ENCODE data around the gene IGSF5.

Gene IGSF5

DNA sequence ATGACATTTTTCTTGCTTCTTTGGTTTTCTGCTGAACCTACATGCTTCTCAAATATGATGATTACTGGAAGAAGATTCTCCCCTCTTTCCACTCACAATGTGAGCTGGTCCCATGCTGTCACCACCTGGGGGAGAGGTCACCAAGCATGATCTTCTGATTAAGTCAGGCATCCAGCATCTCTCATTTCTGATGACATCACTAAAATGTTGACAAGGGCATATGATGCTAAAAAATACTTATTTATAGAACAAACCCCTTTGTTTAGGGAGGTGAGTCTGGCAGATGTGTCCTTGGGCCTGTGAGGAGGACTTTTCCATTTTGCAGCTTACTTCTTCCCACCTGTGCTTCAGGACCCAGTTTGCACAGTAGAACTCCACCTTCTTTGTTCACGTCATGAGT is 80.3 kb downstream of the IGSF5 start:
- DNase-seq (ENCODE audit: low spot score) = no peak

DNA sequence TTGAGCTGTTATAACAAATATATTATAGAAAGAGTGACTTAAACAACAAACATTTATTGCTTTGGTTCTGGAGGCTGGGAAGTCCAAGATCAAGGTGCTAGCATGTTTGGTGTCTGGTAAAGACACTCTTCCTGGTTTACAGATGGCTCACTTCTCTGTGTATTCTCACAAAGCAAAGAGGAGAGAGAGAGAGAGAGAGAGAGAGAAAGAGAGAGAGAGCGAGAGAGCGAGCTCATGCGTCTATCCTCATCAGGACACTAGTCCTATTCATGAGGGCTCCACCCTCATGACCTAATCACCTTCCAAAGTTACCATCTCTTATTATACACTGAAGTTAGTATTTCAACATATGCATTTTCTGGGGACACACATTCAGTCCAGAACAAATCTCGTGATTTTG is 89.6 kb downstream of the IGSF5 start:
- DNase-seq (ENCODE audit: low spot score) = no peak

DNA sequence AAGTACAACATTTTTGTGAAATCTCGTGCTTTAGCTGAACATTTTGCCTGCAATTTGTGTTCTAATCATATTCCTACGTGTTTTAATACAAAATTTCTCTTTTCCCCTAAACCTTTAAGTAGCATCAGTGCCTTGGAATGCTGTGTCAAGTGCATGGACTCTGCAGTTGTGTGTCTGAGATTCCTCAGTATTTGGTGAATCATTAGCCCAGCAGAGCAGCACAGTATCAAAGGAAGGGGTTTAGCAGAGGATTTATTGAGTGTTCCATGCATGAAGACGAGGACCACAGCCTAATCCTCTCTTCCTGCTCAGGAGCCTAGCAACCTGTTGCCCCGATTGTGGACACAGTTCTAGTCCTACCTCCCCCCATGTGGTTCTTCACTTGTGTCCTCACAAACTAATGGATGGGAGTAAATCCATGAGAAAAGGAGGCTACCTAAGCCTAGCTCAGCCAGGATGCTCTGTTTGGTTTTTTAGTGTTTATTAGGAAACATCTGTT is 92.9 kb downstream of the IGSF5 start:
- no peak for DNase-seq (ENCODE audit: low spot score)

DNA sequence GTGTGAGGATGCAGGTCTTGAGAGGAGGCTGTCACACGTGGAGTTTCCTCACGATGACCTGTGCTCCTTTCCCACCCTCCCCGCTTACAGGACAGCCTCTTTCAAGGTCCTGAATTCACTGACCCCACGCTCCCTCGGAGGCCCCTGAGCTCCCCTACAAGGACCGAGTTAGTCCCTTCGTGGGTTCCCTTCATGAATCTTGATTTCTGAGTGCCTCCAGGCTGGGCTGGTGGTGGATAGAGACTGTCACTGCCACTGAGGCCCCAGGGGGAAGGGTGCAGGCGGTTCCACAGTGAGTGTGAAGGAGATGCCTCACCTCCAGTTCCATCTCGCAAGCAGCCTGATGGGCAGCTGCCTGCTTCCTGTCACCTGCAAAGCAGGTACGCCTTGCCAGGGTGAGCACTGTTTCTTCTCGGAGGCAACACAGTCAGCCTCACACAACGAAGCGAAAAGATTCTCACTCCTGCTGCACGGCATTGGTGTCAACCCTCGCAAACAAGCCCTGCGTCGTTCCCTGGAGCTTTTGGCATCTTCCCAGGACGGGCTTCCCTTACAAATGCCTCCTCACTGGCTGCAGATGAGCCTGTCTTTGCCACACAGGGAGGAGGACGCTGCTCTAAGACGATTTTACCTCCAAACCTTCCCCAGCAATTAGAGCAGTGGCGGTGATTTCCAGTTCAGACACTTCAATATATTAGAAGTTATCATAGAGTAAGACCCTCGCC is 95.6 kb downstream of the IGSF5 start:
- DNase-seq (ENCODE audit: low spot score) = no peak

DNA sequence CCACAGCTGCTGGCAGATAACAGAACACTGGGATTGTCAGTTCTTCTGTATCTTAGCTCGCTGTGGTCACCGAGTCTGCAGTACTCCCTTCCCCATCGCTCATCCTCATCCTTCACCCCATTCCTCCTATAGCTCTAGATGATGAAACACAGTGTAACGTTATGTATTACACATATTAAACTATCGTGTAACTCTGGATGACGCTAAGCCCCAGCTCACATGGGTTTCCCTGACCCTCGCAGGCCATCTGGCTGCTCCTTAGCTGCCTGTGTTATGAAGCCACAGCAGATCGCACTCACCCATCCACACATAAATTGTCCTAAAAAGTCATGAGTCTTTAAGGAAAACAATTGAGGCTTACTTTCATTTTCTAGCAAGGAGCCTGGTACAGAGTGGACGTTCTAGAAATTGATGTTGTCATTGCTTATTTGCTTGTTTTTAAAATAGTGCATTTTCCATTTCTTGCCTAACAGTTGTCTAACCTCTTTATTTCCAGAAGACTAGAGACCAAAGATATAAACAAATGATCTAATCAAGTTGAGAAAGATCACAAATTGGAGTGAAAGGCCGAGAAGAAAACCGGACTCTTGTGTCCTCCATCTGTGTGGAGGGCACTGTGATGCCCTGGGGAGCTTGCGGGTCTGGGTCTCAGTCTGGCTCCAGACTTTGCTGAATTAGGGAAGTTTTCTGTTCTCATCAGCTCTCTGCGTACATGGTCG is 97.9 kb downstream of the IGSF5 start:
- DNase-seq (ENCODE audit: low spot score) = no peak

DNA sequence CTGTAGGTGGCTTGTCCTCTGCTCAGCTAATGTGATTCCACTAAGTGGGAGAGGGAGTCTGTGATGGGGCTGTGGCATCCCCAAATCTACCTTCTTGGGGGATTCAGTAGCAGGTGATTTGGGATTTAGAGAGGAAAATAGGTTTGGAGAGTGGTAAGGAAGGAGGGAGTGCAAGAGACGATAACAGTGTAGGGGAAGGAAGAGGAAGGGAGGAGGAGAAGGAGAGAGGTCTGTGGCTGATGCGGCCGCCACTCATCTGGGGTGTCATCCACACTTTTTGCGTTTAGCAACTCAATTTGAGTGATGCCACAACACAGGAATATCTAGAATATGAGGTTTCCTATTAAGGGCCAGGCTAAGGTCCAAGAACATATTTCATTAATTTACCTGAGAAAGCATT is 98.5 kb downstream of the IGSF5 start:
- no peak for DNase-seq (ENCODE audit: low spot score)

DNA sequence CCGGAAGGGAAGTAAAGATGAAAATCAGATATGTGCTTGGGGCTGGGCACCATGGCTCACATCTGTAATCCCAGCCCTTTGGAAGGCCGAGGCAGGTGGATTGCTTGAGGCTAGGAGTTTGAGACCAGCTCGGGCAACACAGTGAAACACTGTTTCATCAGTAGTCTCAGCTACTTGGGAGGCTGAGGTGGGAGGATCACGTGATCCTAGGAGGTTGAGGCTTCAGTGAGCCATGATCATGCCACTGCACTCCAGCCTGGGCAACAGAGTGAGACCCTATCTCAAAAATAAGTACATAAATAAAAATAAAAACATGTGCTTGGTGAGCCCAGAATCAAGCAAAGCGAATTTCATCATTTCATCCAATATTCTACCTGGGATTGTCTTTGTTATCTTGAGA is 98.9 kb downstream of the IGSF5 start:
- DNase-seq (ENCODE audit: low spot score) = no peak

DNA sequence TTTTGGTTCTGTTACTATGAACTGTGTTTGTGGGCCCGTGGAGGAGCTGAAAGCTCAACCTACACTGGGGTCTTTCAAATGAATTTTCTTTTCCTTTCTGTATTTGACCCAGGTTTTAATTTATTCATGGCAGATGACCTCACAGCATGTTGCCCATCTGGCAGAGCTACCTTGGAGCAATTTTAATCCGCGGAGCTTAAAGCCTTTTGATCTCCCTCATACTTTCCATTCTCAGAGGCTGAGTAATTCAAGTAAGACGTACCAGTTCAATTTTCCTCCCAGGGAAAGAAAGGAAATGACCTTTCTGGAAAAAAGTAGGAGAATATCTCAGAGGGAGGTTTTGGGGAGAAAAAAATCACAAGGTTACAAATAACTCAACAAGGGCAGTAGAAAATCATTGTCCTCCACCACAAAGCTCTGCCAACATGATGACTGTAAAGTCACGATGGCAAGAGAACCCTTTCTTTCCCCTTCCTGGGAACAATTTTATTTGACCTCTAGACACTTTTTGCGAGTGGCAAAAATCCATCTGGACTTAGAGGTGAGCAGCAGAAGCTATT is 100.7 kb downstream of the IGSF5 start:
- DNase-seq (ENCODE audit: low spot score) = no peak

DNA sequence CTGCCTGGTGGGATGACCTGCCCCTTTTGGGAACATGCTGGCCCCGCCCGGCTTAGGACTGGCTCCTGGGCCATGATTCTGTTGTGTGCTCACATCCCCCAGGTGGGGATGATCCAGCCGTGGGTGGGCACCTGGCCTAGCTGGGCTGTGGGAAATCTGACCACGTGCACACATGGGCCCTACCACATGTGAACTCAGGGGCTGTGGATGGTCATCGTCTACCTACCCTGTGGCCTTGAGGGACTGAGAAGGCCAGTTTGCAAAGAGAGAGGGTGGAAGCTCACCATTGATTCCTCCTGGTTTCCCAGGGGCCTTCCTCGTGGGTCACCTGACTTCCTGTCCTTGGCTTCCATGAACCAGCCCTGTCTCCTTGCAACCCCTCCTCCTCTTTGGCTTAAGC is 102.9 kb downstream of the IGSF5 start:
- no peak for DNase-seq (ENCODE audit: low spot score)

DNA sequence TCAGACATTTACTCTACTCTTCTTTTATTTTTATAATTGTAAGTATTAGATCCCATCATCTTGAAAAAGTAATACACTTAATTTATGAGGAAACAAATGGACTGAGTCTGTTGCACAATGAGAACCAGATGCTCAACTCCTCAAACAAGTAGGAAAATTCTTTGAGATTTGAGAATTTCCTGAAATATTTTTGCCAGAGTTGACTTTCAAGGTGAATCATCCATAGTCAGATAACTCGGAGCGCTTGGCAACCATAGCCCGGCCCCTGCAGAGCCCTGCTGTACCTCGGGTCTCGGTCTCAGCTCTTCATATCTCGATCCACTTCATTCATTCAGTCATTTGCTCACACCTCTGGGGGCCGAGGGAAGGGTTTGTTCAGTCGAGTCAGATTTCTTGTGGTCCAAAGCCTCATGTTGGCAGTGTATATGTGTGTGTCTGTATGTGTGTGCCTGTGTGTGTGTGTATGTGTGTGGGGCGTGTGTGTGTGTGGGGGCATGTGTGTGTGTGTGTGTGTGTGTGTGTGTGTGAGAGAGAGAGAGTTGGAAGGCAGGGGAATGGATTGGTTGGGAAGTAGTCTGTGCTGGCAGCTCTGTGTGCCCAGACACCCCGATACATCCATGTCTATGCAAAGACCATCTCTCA is 104.2 kb downstream of the IGSF5 start:
- no peak for DNase-seq (ENCODE audit: low spot score)

DNA sequence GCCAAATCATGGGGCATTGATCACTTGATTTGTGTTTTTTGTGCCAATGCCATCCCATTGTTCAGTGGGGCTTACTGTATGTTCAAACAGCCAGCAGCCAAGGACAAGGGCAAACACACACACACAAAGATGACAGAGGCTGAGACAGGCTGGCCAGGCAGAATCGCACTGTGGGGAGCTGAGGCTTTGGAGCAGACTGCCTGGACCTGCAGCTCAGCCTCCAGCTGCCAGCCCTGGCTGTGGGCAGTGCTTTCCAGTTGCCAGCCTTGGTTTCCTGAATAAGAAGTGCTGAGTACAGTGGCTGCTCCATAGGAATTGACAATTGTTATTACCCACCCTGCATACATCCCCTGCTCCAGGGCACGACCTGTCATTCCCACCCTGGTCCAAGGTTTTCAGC is 105.3 kb downstream of the IGSF5 start:
- no peak for DNase-seq (ENCODE audit: low spot score)

DNA sequence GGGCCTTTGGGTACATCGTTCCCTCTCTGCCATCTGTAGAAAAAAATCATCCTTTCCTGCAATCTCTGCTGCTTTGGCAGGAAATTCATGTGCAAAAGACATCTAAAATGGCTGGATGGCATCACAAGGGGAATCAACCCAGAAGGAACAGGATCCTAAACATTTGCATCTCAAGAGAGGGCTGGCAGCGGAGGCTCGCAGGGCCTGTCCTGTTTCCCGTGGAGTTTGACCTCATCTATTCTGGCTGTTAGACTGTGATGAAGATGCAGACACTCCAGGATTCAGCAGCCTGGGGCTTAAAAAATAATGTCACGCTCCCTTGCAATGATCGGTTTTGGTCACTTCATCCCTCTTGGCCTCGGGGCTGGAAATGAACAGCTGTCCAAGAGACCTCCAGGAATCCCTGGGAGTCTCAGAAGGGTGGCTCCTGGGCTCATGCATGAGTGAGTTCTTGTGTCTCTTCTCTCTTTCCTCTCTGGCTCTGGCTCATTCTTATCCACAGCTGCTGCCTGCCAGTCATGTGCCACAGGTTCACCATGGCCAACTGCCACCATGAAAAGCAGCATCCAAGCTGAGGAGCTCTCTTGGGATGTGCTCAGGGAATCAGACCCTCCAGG is 106.1 kb downstream of the IGSF5 start:
- DNase-seq (ENCODE audit: low spot score) = no peak
